ENCODE data around the gene C12orf43.

- TF ChIP-seq, protein P1, sequence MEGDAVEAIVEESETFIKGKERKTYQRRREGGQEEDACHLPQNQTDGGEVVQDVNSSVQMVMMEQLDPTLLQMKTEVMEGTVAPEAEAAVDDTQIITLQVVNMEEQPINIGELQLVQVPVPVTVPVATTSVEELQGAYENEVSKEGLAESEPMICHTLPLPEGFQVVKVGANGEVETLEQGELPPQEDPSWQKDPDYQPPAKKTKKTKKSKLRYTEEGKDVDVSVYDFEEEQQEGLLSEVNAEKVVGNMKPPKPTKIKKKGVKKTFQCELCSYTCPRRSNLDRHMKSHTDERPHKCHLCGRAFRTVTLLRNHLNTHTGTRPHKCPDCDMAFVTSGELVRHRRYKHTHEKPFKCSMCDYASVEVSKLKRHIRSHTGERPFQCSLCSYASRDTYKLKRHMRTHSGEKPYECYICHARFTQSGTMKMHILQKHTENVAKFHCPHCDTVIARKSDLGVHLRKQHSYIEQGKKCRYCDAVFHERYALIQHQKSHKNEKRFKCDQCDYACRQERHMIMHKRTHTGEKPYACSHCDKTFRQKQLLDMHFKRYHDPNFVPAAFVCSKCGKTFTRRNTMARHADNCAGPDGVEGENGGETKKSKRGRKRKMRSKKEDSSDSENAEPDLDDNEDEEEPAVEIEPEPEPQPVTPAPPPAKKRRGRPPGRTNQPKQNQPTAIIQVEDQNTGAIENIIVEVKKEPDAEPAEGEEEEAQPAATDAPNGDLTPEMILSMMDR (tag by site-specific recombination; IDR thresholded peaks at IDR 0.05): no peak
- TF ChIP-seq HOXD13 (CRISPR knock-in tag; IDR thresholded peaks at IDR 0.05; ENCODE audit: borderline replicate concordance) (no peak), PBX3 (CRISPR knock-in tag; IDR thresholded peaks at IDR 0.05) (no peak), ZNF2 (tag by site-specific recombination; IDR thresholded peaks at IDR 0.05) (no peak), ZNF157 (tag by site-specific recombination; IDR thresholded peaks at IDR 0.05) (no peak), PRDM6 (tag by site-specific recombination; IDR thresholded peaks at IDR 0.05) (no peak), ZNF274 (IDR thresholded peaks at IDR 0.05; ENCODE audit: low read length) (no peak), ZNF274 (tag by site-specific recombination; IDR thresholded peaks at IDR 0.05; ENCODE audit: borderline replicate concordance) (no peak), ZSCAN5A (tag by site-specific recombination; IDR thresholded peaks at IDR 0.05) (no peak), ZNF837 (tag by site-specific recombination; IDR thresholded peaks at IDR 0.05) (no peak)
- TF ChIP-seq, protein P2, sequence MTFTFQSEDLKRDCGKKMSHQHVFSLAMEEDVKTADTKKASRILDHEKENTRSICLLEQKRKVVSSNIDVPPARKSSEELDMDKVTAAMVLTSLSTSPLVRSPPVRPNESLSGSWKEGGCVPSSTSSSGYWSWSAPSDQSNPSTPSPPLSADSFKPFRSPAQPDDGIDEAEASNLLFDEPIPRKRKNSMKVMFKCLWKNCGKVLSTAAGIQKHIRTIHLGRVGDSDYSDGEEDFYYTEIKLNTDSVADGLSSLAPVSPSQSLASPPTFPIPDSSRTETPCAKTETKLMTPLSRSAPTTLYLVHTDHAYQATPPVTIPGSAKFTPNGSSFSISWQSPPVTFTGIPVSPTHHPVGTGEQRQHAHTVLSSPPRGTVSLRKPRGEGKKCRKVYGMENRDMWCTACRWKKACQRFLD (tag by site-specific recombination; IDR thresholded peaks at IDR 0.05): no peak
- TF ChIP-seq, protein P3, sequence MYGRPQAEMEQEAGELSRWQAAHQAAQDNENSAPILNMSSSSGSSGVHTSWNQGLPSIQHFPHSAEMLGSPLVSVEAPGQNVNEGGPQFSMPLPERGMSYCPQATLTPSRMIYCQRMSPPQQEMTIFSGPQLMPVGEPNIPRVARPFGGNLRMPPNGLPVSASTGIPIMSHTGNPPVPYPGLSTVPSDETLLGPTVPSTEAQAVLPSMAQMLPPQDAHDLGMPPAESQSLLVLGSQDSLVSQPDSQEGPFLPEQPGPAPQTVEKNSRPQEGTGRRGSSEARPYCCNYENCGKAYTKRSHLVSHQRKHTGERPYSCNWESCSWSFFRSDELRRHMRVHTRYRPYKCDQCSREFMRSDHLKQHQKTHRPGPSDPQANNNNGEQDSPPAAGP (tag by site-specific recombination; IDR thresholded peaks at IDR 0.05): no peak
- TF ChIP-seq, protein P4, sequence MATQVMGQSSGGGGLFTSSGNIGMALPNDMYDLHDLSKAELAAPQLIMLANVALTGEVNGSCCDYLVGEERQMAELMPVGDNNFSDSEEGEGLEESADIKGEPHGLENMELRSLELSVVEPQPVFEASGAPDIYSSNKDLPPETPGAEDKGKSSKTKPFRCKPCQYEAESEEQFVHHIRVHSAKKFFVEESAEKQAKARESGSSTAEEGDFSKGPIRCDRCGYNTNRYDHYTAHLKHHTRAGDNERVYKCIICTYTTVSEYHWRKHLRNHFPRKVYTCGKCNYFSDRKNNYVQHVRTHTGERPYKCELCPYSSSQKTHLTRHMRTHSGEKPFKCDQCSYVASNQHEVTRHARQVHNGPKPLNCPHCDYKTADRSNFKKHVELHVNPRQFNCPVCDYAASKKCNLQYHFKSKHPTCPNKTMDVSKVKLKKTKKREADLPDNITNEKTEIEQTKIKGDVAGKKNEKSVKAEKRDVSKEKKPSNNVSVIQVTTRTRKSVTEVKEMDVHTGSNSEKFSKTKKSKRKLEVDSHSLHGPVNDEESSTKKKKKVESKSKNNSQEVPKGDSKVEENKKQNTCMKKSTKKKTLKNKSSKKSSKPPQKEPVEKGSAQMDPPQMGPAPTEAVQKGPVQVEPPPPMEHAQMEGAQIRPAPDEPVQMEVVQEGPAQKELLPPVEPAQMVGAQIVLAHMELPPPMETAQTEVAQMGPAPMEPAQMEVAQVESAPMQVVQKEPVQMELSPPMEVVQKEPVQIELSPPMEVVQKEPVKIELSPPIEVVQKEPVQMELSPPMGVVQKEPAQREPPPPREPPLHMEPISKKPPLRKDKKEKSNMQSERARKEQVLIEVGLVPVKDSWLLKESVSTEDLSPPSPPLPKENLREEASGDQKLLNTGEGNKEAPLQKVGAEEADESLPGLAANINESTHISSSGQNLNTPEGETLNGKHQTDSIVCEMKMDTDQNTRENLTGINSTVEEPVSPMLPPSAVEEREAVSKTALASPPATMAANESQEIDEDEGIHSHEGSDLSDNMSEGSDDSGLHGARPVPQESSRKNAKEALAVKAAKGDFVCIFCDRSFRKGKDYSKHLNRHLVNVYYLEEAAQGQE (tag by site-specific recombination; IDR thresholded peaks at IDR 0.05): no peak
These were observed 46.0 kb downstream of the C12orf43 start for GRCh38 chr12:120970310-120970709.
